ENCODE data around the gene TMEM72.

DNA sequence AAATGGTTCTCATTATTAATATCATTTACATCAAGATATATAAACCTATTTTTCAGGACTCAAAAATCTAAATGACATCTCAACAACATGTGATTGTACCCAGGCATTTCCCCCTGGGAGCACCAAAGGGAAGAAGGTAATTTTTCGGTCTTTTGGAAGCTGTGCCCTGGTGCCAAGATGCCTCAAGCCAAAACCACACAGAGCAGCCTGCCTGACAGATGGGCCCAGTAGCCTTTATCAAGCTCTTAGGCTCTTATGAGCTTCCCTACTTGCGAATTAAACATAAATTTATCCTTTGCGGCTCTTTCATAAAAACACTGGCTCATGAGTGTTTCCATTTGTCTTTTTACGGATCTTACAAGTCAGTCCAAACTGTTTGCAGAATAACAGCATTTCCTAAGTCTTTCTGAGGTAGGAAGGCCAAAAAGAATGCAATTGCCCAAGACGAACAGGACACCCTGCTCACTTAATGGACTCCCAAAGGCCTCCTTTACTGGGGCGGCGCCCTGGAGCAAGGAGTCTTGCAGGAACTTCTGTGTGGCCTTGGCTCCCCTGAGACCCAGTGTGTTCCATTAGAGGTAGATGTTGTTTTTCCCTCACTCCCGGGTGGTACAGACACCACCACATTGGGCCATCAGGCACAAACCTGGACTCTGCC, 44.4 kb downstream of the TMEM72 start:
- TF ChIP-seq, protein P1, sequence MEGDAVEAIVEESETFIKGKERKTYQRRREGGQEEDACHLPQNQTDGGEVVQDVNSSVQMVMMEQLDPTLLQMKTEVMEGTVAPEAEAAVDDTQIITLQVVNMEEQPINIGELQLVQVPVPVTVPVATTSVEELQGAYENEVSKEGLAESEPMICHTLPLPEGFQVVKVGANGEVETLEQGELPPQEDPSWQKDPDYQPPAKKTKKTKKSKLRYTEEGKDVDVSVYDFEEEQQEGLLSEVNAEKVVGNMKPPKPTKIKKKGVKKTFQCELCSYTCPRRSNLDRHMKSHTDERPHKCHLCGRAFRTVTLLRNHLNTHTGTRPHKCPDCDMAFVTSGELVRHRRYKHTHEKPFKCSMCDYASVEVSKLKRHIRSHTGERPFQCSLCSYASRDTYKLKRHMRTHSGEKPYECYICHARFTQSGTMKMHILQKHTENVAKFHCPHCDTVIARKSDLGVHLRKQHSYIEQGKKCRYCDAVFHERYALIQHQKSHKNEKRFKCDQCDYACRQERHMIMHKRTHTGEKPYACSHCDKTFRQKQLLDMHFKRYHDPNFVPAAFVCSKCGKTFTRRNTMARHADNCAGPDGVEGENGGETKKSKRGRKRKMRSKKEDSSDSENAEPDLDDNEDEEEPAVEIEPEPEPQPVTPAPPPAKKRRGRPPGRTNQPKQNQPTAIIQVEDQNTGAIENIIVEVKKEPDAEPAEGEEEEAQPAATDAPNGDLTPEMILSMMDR (IDR thresholded peaks at IDR 0.05): no peak
- TF ChIP-seq POLR2A (IDR thresholded peaks at IDR 0.05): no peak

All from testis (tissue), 2 donors.